SU-DHL-6 (cell line): ENCODE data around the gene FMNL3.

ENCODE experiments used
- EZH2phosphoT487 ChIP-seq: fragments of 200-600 bp; sonication (generic), shearing (Covaris generic); conservative IDR thresholded peaks from 2 replicates; pipeline ENCODE4 v1.6.1; 2018; ENCODE audit warnings: mild to moderate bottlenecking, antibody characterized with exemption, low read length, moderate library complexity, mixed read lengths
- TF ChIP-seq, protein P1 (sequence below): fragments of 200-600 bp; sonication (generic); IDR thresholded peaks from one replicate; pipeline ENCODE4 v1.5.1; 2017; ENCODE audit warnings: antibody characterized with exemption, mild to moderate bottlenecking, low read length, moderate library complexity; ENCODE audit not compliant: insufficient read depth, poor library complexity, severe bottlenecking

GRCh38 chr12:49687941-49688340 is 19.3 kb downstream of the FMNL3 start:
- TF ChIP-seq, protein P1, sequence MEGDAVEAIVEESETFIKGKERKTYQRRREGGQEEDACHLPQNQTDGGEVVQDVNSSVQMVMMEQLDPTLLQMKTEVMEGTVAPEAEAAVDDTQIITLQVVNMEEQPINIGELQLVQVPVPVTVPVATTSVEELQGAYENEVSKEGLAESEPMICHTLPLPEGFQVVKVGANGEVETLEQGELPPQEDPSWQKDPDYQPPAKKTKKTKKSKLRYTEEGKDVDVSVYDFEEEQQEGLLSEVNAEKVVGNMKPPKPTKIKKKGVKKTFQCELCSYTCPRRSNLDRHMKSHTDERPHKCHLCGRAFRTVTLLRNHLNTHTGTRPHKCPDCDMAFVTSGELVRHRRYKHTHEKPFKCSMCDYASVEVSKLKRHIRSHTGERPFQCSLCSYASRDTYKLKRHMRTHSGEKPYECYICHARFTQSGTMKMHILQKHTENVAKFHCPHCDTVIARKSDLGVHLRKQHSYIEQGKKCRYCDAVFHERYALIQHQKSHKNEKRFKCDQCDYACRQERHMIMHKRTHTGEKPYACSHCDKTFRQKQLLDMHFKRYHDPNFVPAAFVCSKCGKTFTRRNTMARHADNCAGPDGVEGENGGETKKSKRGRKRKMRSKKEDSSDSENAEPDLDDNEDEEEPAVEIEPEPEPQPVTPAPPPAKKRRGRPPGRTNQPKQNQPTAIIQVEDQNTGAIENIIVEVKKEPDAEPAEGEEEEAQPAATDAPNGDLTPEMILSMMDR = no peak
- TF ChIP-seq EZH2phosphoT487 = no peak
